ENCODE data around the gene CDKN1A.

The CDKN1A gene

DNA sequence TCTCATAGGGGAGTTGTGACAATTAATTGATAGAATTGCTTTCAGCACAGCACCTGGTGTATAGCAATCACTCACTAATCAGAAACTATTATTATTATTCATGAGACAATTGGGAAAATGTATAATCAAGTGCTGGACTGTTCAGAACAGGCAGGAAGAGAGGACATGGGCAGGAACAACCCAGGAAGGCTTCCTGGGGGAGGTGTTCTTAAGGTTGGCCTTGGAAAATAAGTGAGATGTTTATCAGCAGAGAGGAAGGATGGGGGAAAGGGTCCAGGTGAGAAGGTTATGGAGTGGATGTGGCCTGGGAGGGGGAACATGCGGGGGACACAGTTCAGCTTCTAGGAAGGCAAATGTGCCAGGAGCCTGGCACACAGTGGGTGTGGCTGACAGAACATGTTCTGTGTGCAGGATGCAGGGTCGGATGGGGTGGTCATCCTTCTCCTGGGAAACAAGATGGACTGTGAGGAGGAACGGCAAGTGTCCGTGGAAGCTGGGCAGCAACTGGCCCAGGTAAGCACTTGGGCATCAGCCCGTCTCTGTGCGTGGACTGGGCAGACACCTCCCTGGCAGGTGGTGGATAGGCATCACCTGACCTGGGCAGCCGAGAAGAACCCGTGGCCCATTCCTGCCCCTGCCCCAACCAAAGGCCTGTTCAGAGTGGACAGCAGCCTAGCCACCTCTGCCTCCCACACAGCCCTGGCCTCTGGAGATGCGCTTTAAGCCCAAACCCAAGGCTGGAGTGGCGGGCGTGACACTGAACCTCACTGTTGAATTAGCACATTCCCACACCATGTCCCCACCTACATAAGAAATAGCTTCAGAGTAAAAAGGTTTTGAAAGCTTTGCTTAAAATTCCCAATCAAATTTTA, 50.0 kb downstream of the CDKN1A start:
- H3K79me2 ChIP-seq (ENCODE audit: low read length), result no peaks in the 10 kb centered on the region
- H3K27me3 ChIP-seq (replicated peaks; ENCODE audit: insufficient read depth, low read length), result no peaks in the 10 kb centered on the region
- no peak overlapping the region for H3K4me3 ChIP-seq (ENCODE audit: low read length)
- TF ChIP-seq CTCF (IDR thresholded peaks at IDR 0.05; ENCODE audit: low read length), result no peak
- no peak for TF ChIP-seq EZH2phosphoT487 (IDR thresholded peaks at IDR 0.05; ENCODE audit: low read length)
- TF ChIP-seq EZH2 (optimal IDR thresholded peaks at IDR 0.05; ENCODE audit: low read depth, low read length), result no peak
- no peaks in the 10 kb centered on the region; the same call in 1 of the 2 replicates for H3F3A ChIP-seq (ENCODE audit: insufficient read depth, low read length)
- no peak overlapping the region for H3K27ac ChIP-seq (ENCODE audit: low read length)
- H3K9me2 ChIP-seq (replicated peaks; ENCODE audit: insufficient read depth, low read length), result no peaks in the 10 kb centered on the region
- H3K4me1 ChIP-seq (ENCODE audit: low read length), result peaks cover 41% of the 10 kb centered on the region
- H4K20me1 ChIP-seq (ENCODE audit: insufficient read depth, low read length), result no peaks in the 10 kb centered on the region
- no peak overlapping the region for H3K9ac ChIP-seq (ENCODE audit: low read length)
- H3K4me2 ChIP-seq (ENCODE audit: low read depth, low read length), result no peak overlapping the region
- no peak overlapping the region for H2AFZ ChIP-seq (ENCODE audit: low read length)
- DNase-seq, result no peak
- H3K9me3 ChIP-seq (replicated peaks; ENCODE audit: insufficient read depth, low read length), result no peaks in the 10 kb centered on the region
- no peaks in the 10 kb centered on the region for H3K36me3 ChIP-seq (replicated peaks; ENCODE audit: insufficient read depth, low read length)

GRCh38 chr6:36729161-36729524, 50.6 kb downstream of the CDKN1A start:
- Histone ChIP-seq H3K9me2 (replicated peaks; ENCODE audit: insufficient read depth, low read length) (no peaks in the 10 kb centered on the region), H3K4me2 (ENCODE audit: low read depth, low read length) (no peak overlapping the region), H3K4me3 (ENCODE audit: low read length) (no peak overlapping the region), H3F3A (ENCODE audit: insufficient read depth, low read length) (no peaks in the 10 kb centered on the region; the same call in 1 of the 2 replicates), H3K36me3 (replicated peaks; ENCODE audit: insufficient read depth, low read length) (no peaks in the 10 kb centered on the region), H3K27ac (ENCODE audit: low read length) (no peak overlapping the region), H3K4me1 (ENCODE audit: low read length) (peaks cover 41% of the 10 kb centered on the region), H3K79me2 (ENCODE audit: low read length) (no peaks in the 10 kb centered on the region), H3K9me3 (replicated peaks; ENCODE audit: insufficient read depth, low read length) (no peaks in the 10 kb centered on the region), H3K9ac (ENCODE audit: low read length) (no peak overlapping the region), H2AFZ (ENCODE audit: low read length) (no peak overlapping the region), H4K20me1 (ENCODE audit: insufficient read depth, low read length) (no peaks in the 10 kb centered on the region), H3K27me3 (replicated peaks; ENCODE audit: insufficient read depth, low read length) (no peaks in the 10 kb centered on the region)
- DNase-seq, result no peak
- TF ChIP-seq CTCF (IDR thresholded peaks at IDR 0.05; ENCODE audit: low read length), result no peak
- no peak for TF ChIP-seq EZH2phosphoT487 (IDR thresholded peaks at IDR 0.05; ENCODE audit: low read length)
- no peak for TF ChIP-seq EZH2 (optimal IDR thresholded peaks at IDR 0.05; ENCODE audit: low read depth, low read length)

- Histone ChIP-seq H3K9me3 (replicated peaks; ENCODE audit: insufficient read depth, low read length) (no peaks in the 10 kb centered on the region), H3K27me3 (replicated peaks; ENCODE audit: insufficient read depth, low read length) (no peaks in the 10 kb centered on the region), H3K4me1 (ENCODE audit: low read length) (peaks cover 26% of the 10 kb centered on the region), H3K36me3 (replicated peaks; ENCODE audit: insufficient read depth, low read length) (no peaks in the 10 kb centered on the region), H3K27ac (ENCODE audit: low read length) (no peak overlapping the region), H3K4me2 (ENCODE audit: low read depth, low read length) (no peak overlapping the region), H3K79me2 (ENCODE audit: low read length) (no peaks in the 10 kb centered on the region), H3K9me2 (replicated peaks; ENCODE audit: insufficient read depth, low read length) (no peaks in the 10 kb centered on the region), H3K9ac (ENCODE audit: low read length) (no peak overlapping the region), H4K20me1 (ENCODE audit: insufficient read depth, low read length) (no peaks in the 10 kb centered on the region), H3F3A (ENCODE audit: insufficient read depth, low read length) (no peaks in the 10 kb centered on the region; the same call in 1 of the 2 replicates), H3K4me3 (ENCODE audit: low read length) (no peak overlapping the region), H2AFZ (ENCODE audit: low read length) (no peak overlapping the region)
- no peak for DNase-seq
- TF ChIP-seq EZH2phosphoT487 (IDR thresholded peaks at IDR 0.05; ENCODE audit: low read length) (no peak), CTCF (IDR thresholded peaks at IDR 0.05; ENCODE audit: low read length) (no peak), EZH2 (optimal IDR thresholded peaks at IDR 0.05; ENCODE audit: low read depth, low read length) (no peak)
Measured at GRCh38 chr6:36730424-36731380, 52.2 kb downstream of the CDKN1A start.

Measured in MM.1S (cell line).